ENCODE measurements around the gene NBPF20.
"Not testable (repeated sequence)": the region's sequence is repeated elsewhere in the genome, so short reads cannot be mapped to it uniquely, and the experiment has no call there.

NBPF20 gene

GRCh38 chr1:145442340-145442739 is 16.9 kb upstream of the NBPF20 start:
- H3K4me3 ChIP-seq (ENCODE audit: low read depth, low read length); DNase-seq (ENCODE audit: low read depth): not testable (repeated sequence)

- H3K4me3 ChIP-seq (ENCODE audit: low read depth, low read length); DNase-seq (ENCODE audit: low read depth): not testable (repeated sequence)
These were observed 6.2 kb upstream of the NBPF20 start for GRCh38 chr1:145431363-145432256.

- H3K4me3 ChIP-seq (ENCODE audit: low read depth, low read length); DNase-seq (ENCODE audit: low read depth): not testable (repeated sequence)
These were observed 5.4 kb upstream of the NBPF20 start for GRCh38 chr1:145430830-145431229.

GRCh38 chr1:145429329-145429728 is 3.9 kb upstream of the NBPF20 start:
- not testable (repeated sequence) for DNase-seq (ENCODE audit: low read depth)

GRCh38 chr1:145424612-145425435 is 579 bp downstream of the NBPF20 start:
- peak; percentile 34 for DNase-seq (ENCODE audit: low read depth)
- H3K4me3 ChIP-seq (ENCODE audit: low read depth, low read length): peak overlapping the region; percentile 63

More at GRCh38 chr1:145429329-145429728, 3.9 kb upstream of the NBPF20 start:
- not testable (repeated sequence) for H3K4me3 ChIP-seq (ENCODE audit: low read depth, low read length)

- DNase-seq (ENCODE audit: low read depth); H3K4me3 ChIP-seq (ENCODE audit: low read depth, low read length): not testable (repeated sequence)
These were observed 10.3 kb downstream of the NBPF20 start for GRCh38 chr1:145415149-145415548.

GRCh38 chr1:145407266-145407665 is 18.1 kb downstream of the NBPF20 start:
- not testable (repeated sequence) for DNase-seq (ENCODE audit: low read depth); H3K4me3 ChIP-seq (ENCODE audit: low read depth, low read length)

- peak; percentile 1 for DNase-seq (ENCODE audit: low read depth)
- H3K4me3 ChIP-seq (ENCODE audit: low read depth, low read length): not testable (repeated sequence)
These were observed 20.5 kb downstream of the NBPF20 start for GRCh38 chr1:145404949-145405348.

GRCh38 chr1:145400701-145401100 is 24.7 kb downstream of the NBPF20 start:
- not testable (repeated sequence) for DNase-seq (ENCODE audit: low read depth); H3K4me3 ChIP-seq (ENCODE audit: low read depth, low read length)
